ENCODE data around the gene EFNA5. TPM values are rescaled to one million over a fixed set of nuclear protein-coding genes. Genes with fewer than 3 reads are reported as not detected.
"Not testable (repeated sequence)": the region's sequence is repeated elsewhere in the genome, so short reads cannot be mapped to it uniquely, and the experiment has no call there.

The EFNA5 gene
- polyA plus RNA-seq, 4 donors: 26.1 to 30.3 (median 27.6) TPM

GRCh38 chr5:107469064-107469463, 201.7 kb downstream of the EFNA5 start:
- no peak for DNase-seq (ENCODE audit: low read depth in 4 of 4, low spot score in 3 of 4)

GRCh38 chr5:107468276-107468675, 202.5 kb downstream of the EFNA5 start:
- DNase-seq (ENCODE audit: low read depth in 4 of 4, low spot score in 3 of 4): no peak

- no peak for DNase-seq (ENCODE audit: low read depth in 4 of 4, low spot score in 3 of 4)
Measured at GRCh38 chr5:107467137-107467932, 203.4 kb downstream of the EFNA5 start.

- peak; percentile 34 to 85 (median 74) for DNase-seq (ENCODE audit: low read depth in 4 of 4, low spot score in 3 of 4)
Measured at GRCh38 chr5:107466233-107466769, 204.4 kb downstream of the EFNA5 start.

- DNase-seq (ENCODE audit: low read depth in 4 of 4, low spot score in 3 of 4): no peak
Measured at GRCh38 chr5:107464876-107465275, 205.9 kb downstream of the EFNA5 start.

- DNase-seq (ENCODE audit: low read depth in 4 of 4, low spot score in 3 of 4): no peak
Measured at GRCh38 chr5:107464416-107464815, 206.3 kb downstream of the EFNA5 start.

- no peak for DNase-seq (ENCODE audit: low read depth in 4 of 4, low spot score in 3 of 4)
Measured at GRCh38 chr5:107463731-107464130, 207.0 kb downstream of the EFNA5 start.

GRCh38 chr5:107461770-107462169, 209.0 kb downstream of the EFNA5 start:
- DNase-seq (ENCODE audit: low read depth in 4 of 4, low spot score in 3 of 4): no peak

- no peak for DNase-seq (ENCODE audit: low read depth in 4 of 4, low spot score in 3 of 4)
Measured at GRCh38 chr5:107460789-107461188, 209.9 kb downstream of the EFNA5 start.

- DNase-seq (ENCODE audit: low read depth in 4 of 4, low spot score in 3 of 4): no peak
Measured at GRCh38 chr5:107459605-107460004, 211.1 kb downstream of the EFNA5 start.

GRCh38 chr5:107458322-107458721, 212.4 kb downstream of the EFNA5 start:
- no peak for DNase-seq (ENCODE audit: low read depth in 4 of 4, low spot score in 3 of 4)

GRCh38 chr5:107457881-107458280, 212.9 kb downstream of the EFNA5 start:
- DNase-seq (ENCODE audit: low read depth in 4 of 4, low spot score in 3 of 4): no peak

GRCh38 chr5:107457138-107457537, 213.6 kb downstream of the EFNA5 start:
- DNase-seq (ENCODE audit: low read depth in 4 of 4, low spot score in 3 of 4): no peak

GRCh38 chr5:107456281-107456715, 214.4 kb downstream of the EFNA5 start:
- no peak for DNase-seq (ENCODE audit: low read depth in 4 of 4, low spot score in 3 of 4)

- DNase-seq (ENCODE audit: low read depth in 4 of 4, low spot score in 3 of 4): peak in 3 of 4 donors; percentile 29 to 62 (median 57)
Measured at GRCh38 chr5:107455111-107455544, 215.6 kb downstream of the EFNA5 start.

- not testable (repeated sequence) for DNase-seq (ENCODE audit: low read depth in 4 of 4, low spot score in 3 of 4)
Measured at GRCh38 chr5:107451827-107452226, 218.9 kb downstream of the EFNA5 start.

GRCh38 chr5:107451028-107451427, 219.7 kb downstream of the EFNA5 start:
- DNase-seq (ENCODE audit: low read depth in 4 of 4, low spot score in 3 of 4): no peak

GRCh38 chr5:107450531-107450930, 220.2 kb downstream of the EFNA5 start:
- DNase-seq (ENCODE audit: low read depth in 4 of 4, low spot score in 3 of 4): no peak

GRCh38 chr5:107449369-107449768, 221.4 kb downstream of the EFNA5 start:
- DNase-seq (ENCODE audit: low read depth in 4 of 4, low spot score in 3 of 4): no peak

GRCh38 chr5:107447587-107447986, 223.2 kb downstream of the EFNA5 start:
- no peak for DNase-seq (ENCODE audit: low read depth in 4 of 4, low spot score in 3 of 4)

GRCh38 chr5:107446972-107447371, 223.8 kb downstream of the EFNA5 start:
- no peak for DNase-seq (ENCODE audit: low read depth in 4 of 4, low spot score in 3 of 4)

GRCh38 chr5:107444300-107444699, 226.4 kb downstream of the EFNA5 start:
- DNase-seq (ENCODE audit: low read depth in 4 of 4, low spot score in 3 of 4): no peak

Measured in right renal pelvis (tissue), 4 donors.